HepG2 (cell line): Measurements from ENCODE around the gene SUPT20HL2. TPM values are rescaled to one million over a fixed set of nuclear protein-coding genes. Genes with fewer than 3 reads are reported as not detected.

Experiments
- ATAC-seq: fragments of 200-7000 bp; cut with Tn5 transposase; 3 replicates; pipeline ENCODE4 v1.9.1; 2020; ENCODE audit warnings: mild to moderate bottlenecking, moderate library complexity
- BruUV-seq: library from RNA; stranded (reverse); fragments of 400-500 nt; replicated peaks from 2 replicates; lab custom pipeline; 2021; lab: Mats Ljungman, UMichigan
- CTCF ChIA-PET: fragments of 300-600 bp; formaldehyde crosslinking; extraction: SDS; loops from one replicate; lab custom pipeline; 2021; ENCODE audit warnings: low total read pairs, inconsistent platforms, low intra/inter-chr PET ratio; lab: Yijun Ruan, JAX
- POLR2A ChIA-PET: fragments of 350-600 bp; sonication (Branson Sonifier 250); formaldehyde crosslinking; loops from one replicate; lab custom pipeline; 2020; ENCODE audit warnings: antibody characterized with exemption, inconsistent platforms; lab: Yijun Ruan, JAX
- DNase-seq: peaks from one replicate; pipeline ENCODE4 v3.0.0-alpha.2; 2015; ENCODE audit warnings: low spot score
- FAIRE-seq: peaks from 3 replicates; lab custom pipeline; 2011; peaks lifted over from hg19 to GRCh38; lab: Jason Lieb, UNC
- H2AFZ ChIP-seq: one replicate; pipeline ENCODE4 v1.6.1; 2011; ENCODE audit warnings: low read length, inconsistent platforms
- H3K27ac ChIP-seq: fragments of 300-600 bp; 3 replicates; pipeline ENCODE4 v1.8.0; 2011; ENCODE audit warnings: mixed run types, mild to moderate bottlenecking, mixed read lengths, low read length, inconsistent platforms; ENCODE audit not compliant: insufficient read depth; ENCODE audit errors: extremely low read length
- H3K27me3 ChIP-seq, 2 experiments: fragments of 200-600 bp in 1 of 2; 2 replicates in 1 of 2; 3 replicates in 1 of 2; pipeline versions ENCODE4 v1.6.0 to v1.8.0; 2011; ENCODE audit warnings: low read length in 2 of 2, mild to moderate bottlenecking in 2 of 2, moderate library complexity in 2 of 2, inconsistent platforms in 1 of 2; ENCODE audit not compliant: insufficient read depth in 2 of 2, control insufficient read depth in 1 of 2
- H3K36me3 ChIP-seq, 2 experiments: fragments of 200-600 bp in 1 of 2; replicated peaks in 1 of 2; 2 replicates in 1 of 2; 3 replicates in 1 of 2; pipeline versions ENCODE4 v1.5.1 to v1.8.0; 2011; ENCODE audit warnings: low read length in 2 of 2, inconsistent platforms in 1 of 2; ENCODE audit not compliant: insufficient read depth in 2 of 2, control insufficient read depth in 1 of 2
- H3K4me1 ChIP-seq: 2 replicates; pipeline ENCODE4 v1.5.1; 2012; ENCODE audit warnings: low read length, inconsistent platforms; ENCODE audit not compliant: insufficient read depth
- H3K4me2 ChIP-seq: 2 replicates; pipeline ENCODE4 v1.6.0; 2011; ENCODE audit warnings: low read depth, low read length, inconsistent platforms
- H3K4me3 ChIP-seq, 3 experiments: fragments of 200-600 bp in 1 of 3; sonication (generic), shearing (Covaris generic) in 1 of 3; replicated peaks in 1 of 3; 2 replicates each; pipeline ENCODE4 v1.5.1; 2011 to 2016; ENCODE audit warnings: low read length in 3 of 3, inconsistent platforms in 2 of 3, low read depth in 2 of 3, mild to moderate bottlenecking in 2 of 3, control low read depth in 1 of 3, mixed read lengths in 1 of 3; ENCODE audit not compliant: insufficient read depth in 1 of 3
- H3K79me2 ChIP-seq: one replicate; pipeline ENCODE4 v1.6.1; 2011; ENCODE audit warnings: low read length, inconsistent platforms; ENCODE audit not compliant: insufficient read depth
- H3K9ac ChIP-seq: 2 replicates; pipeline ENCODE4 v1.6.0; 2011; ENCODE audit warnings: mild to moderate bottlenecking, low read depth, low read length, inconsistent platforms; ENCODE audit not compliant: insufficient read depth
- H3K9me3 ChIP-seq: 2 replicates; pipeline ENCODE4 v1.5.1; 2012; ENCODE audit warnings: mild to moderate bottlenecking, low read length
- H4K20me1 ChIP-seq: 2 replicates; pipeline ENCODE4 v1.6.0; 2011; ENCODE audit warnings: inconsistent platforms, mild to moderate bottlenecking, low read length, moderate library complexity; ENCODE audit not compliant: insufficient read depth
- BRCA1 ChIP-seq: sonication (generic); formaldehyde crosslinking; IDR thresholded peaks from 2 replicates; pipeline ENCODE4 v1.4.0; 2020; ENCODE audit warnings: missing genetic modification reagents
- ELF1 ChIP-seq: sonication (generic); formaldehyde crosslinking; IDR thresholded peaks from 2 replicates; pipeline ENCODE4 v1.4.0; 2020; ENCODE audit warnings: missing genetic modification reagents
- HOXD1 ChIP-seq: sonication (generic); formaldehyde crosslinking; IDR thresholded peaks from 2 replicates; pipeline ENCODE4 v1.5.0; 2020; ENCODE audit warnings: missing genetic modification reagents
- MATR3 ChIP-seq: sonication (generic); formaldehyde crosslinking; IDR thresholded peaks from 2 replicates; pipeline ENCODE4 v1.4.0; 2020; ENCODE audit warnings: missing genetic modification reagents
- NFYC ChIP-seq: IDR thresholded peaks from 2 replicates; pipeline ENCODE4 v1.6.1; 2016; ENCODE audit warnings: missing genetic modification reagents, missing compliant biosample characterization
- POLR2A ChIP-seq, 2 experiments: IDR thresholded peaks; 2 replicates each; pipeline ENCODE4 v1.6.1; 2011; ENCODE audit warnings: low read depth in 2 of 2, low read length in 2 of 2, mild to moderate bottlenecking in 1 of 2, moderate library complexity in 1 of 2; ENCODE audit not compliant: insufficient read depth in 1 of 2
- RARA ChIP-seq: IDR thresholded peaks from 2 replicates; pipeline ENCODE4 v1.6.1; 2016; ENCODE audit warnings: missing genetic modification reagents, missing compliant biosample characterization
- RARG ChIP-seq: sonication (generic); formaldehyde crosslinking; IDR thresholded peaks from 2 replicates; pipeline ENCODE4 v1.4.0; 2020; ENCODE audit warnings: low read depth, mild to moderate bottlenecking, missing genetic modification reagents
- TIGD3 ChIP-seq: sonication (generic); formaldehyde crosslinking; IDR thresholded peaks from 2 replicates; pipeline ENCODE4 v1.5.1; 2020; ENCODE audit warnings: mild to moderate bottlenecking, missing genetic modification reagents, borderline replicate concordance
- ZNF101 ChIP-seq: sonication (generic); formaldehyde crosslinking; IDR thresholded peaks from 2 replicates; pipeline ENCODE4 v1.4.0; 2020; ENCODE audit warnings: mild to moderate bottlenecking, low read depth, missing genetic modification reagents, borderline replicate concordance
- ZNF598 ChIP-seq: sonication (generic); formaldehyde crosslinking; IDR thresholded peaks from 2 replicates; pipeline ENCODE4 v1.5.1; 2020; ENCODE audit warnings: mild to moderate bottlenecking, missing genetic modification reagents, borderline replicate concordance
- WGBS: methylation state at CpG from one replicate; pipeline ENCODE4 v1.1.6; 2017; ENCODE audit warnings: low lambda C conversion rate; 5-methylcytosine and 5-hydroxymethylcytosine counted together
- in situ Hi-C: cut with HindIII; loops from 2 replicates; pipeline ENCODE4 v1.10.0; 2017; ENCODE audit warnings: low pct_unique_long_range_greater_than_20kb; ENCODE audit not compliant: extremely low pct_ligation_motif_present
- intact Hi-C: fragments of 100-400 bp; cut with micrococcal nuclease; formaldehyde crosslinking; loops from one replicate; pipeline ENCODE4 v1.10.0; 2022; ENCODE audit not compliant: unreplicated experiment
- polyA plus RNA-seq, 8 experiments: library from polyadenylated mRNA; depleted of rRNA in 3 of 8; stranded (reverse) in 7 of 8; unstranded in 1 of 8; fragments of >200 nt; fragmentation: Illumina TruSeq in 4 of 8; extraction: Trizol in 4 of 8; gene quantifications; 2 replicates each; pipeline versions ENCODE4 v1.2.1 to v1.2.3, GENCODE V29; 2011 to 2016; ENCODE audit warnings: low read depth in 4 of 8, missing spikeins in 1 of 8, mixed read lengths in 1 of 8; ENCODE audit not compliant: insufficient read depth in 1 of 8
- total RNA-seq, 5 experiments: library from RNA; depleted of rRNA; stranded (reverse); fragments of >200 nt; fragmentation: Illumina TruSeq; extraction: Trizol; gene quantifications; 2 replicates each; pipeline ENCODE4 v1.2.3, GENCODE V29; 2016; ENCODE audit warnings: low read depth in 1 of 5
- TF ChIP-seq, protein P1 (sequence below): sonication (generic); formaldehyde crosslinking; IDR thresholded peaks from 2 replicates; pipeline ENCODE4 v1.4.0; 2020; ENCODE audit warnings: mild to moderate bottlenecking, missing genetic modification reagents
- TF ChIP-seq, protein P2 (sequence below): sonication (generic); formaldehyde crosslinking; IDR thresholded peaks from 2 replicates; pipeline ENCODE4 v1.8.0; 2022; ENCODE audit warnings: mild to moderate bottlenecking, missing genetic modification reagents, moderate library complexity

The SUPT20HL2 gene
- total and polyA plus RNA-seq, 2 of the 13 experiments (the other 11 are each of a cell fraction or from before 2014, with no cell fraction given): not detected

- no peaks in the 10 kb centered on the region; a peak in 1 of 5 replicates for H3K27me3 ChIP-seq
- H3K4me3 ChIP-seq: no peak overlapping the region
- no peaks in the 10 kb centered on the region for H4K20me1 ChIP-seq
- H3K36me3 ChIP-seq: no peaks in the 10 kb centered on the region
- no peak overlapping the region for H2AFZ ChIP-seq
- no peak overlapping the region for H3K4me2 ChIP-seq
- in situ Hi-C loops (no loop called here), intact Hi-C loops (no loop called here)
- H3K79me2 ChIP-seq: no peaks in the 10 kb centered on the region
- H3K4me1 ChIP-seq: no peaks in the 10 kb centered on the region
- ChIA-PET CTCF (no interaction called here), POLR2A (no interaction called here)
- no peak for TF ChIP-seq HOXD1
- TF ChIP-seq, protein P1, sequence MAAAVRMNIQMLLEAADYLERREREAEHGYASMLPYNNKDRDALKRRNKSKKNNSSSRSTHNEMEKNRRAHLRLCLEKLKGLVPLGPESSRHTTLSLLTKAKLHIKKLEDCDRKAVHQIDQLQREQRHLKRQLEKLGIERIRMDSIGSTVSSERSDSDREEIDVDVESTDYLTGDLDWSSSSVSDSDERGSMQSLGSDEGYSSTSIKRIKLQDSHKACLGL (CRISPR knock-in tag): no peak
- TF ChIP-seq RARA: no peak
- BruUV-seq: no TSS peak
- no peak for ATAC-seq
- FAIRE-seq: no peak
- DNase-seq: no peak
- H3K27ac ChIP-seq: no peak overlapping the region
- H3K9ac ChIP-seq: no peak overlapping the region
- H3K9me3 ChIP-seq: no peaks in the 10 kb centered on the region
These were observed 26.0 kb upstream of the SUPT20HL2 start for GRCh38 chrX:24339911-24340310.

- in situ Hi-C loops (no loop called here), intact Hi-C loops (no loop called here)
- ChIA-PET CTCF (no interaction called here), POLR2A (no interaction called here)
- Histone ChIP-seq H2AFZ (no peak overlapping the region), H3K4me3 (no peak overlapping the region), H3K9ac (no peak overlapping the region), H3K27ac (no peak overlapping the region), H3K4me2 (no peak overlapping the region), H3K4me1 (no peaks in the 10 kb centered on the region), H3K36me3 (no peaks in the 10 kb centered on the region), H3K79me2 (no peaks in the 10 kb centered on the region), H3K9me3 (no peaks in the 10 kb centered on the region), H4K20me1 (no peaks in the 10 kb centered on the region), H3K27me3 (no peaks in the 10 kb centered on the region)
- ATAC-seq (no peak), DNase-seq (no peak), FAIRE-seq (no peak)
- WGBS: no CpG with 5 or more reads among the region's 1 CpG
- no TSS peak for BruUV-seq
- TF ChIP-seq, protein P2, sequence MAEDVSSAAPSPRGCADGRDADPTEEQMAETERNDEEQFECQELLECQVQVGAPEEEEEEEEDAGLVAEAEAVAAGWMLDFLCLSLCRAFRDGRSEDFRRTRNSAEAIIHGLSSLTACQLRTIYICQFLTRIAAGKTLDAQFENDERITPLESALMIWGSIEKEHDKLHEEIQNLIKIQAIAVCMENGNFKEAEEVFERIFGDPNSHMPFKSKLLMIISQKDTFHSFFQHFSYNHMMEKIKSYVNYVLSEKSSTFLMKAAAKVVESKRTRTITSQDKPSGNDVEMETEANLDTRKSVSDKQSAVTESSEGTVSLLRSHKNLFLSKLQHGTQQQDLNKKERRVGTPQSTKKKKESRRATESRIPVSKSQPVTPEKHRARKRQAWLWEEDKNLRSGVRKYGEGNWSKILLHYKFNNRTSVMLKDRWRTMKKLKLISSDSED (CRISPR knock-in tag): no peak
- no peak for TF ChIP-seq ZNF101 (CRISPR knock-in tag)
- no peak for TF ChIP-seq TIGD3 (CRISPR knock-in tag)
- TF ChIP-seq ZNF598 (CRISPR knock-in tag): no peak
- TF ChIP-seq ELF1: no peak
- TF ChIP-seq POLR2A (IDR thresholded peaks at IDR 0.05; ENCODE audit: insufficient read depth in 1 of 2, low read depth in 2 of 2, low read length in 2 of 2): no peak
- TF ChIP-seq NFYC (CRISPR knock-in tag): no peak
- TF ChIP-seq MATR3 (CRISPR knock-in tag): no peak
- no peak for TF ChIP-seq BRCA1 (CRISPR knock-in tag)
- no peak for TF ChIP-seq RARG (CRISPR knock-in tag)
These were observed 22.0 kb upstream of the SUPT20HL2 start for GRCh38 chrX:24335871-24336270.
